Measurements from ENCODE around the gene TPCN2. TPM values are rescaled to one million over a fixed set of nuclear protein-coding genes. Genes with fewer than 3 reads are reported as not detected.

The TPCN2 gene
- total RNA-seq, 1 donor from 2014 or later, result 31.4 TPM

DNA sequence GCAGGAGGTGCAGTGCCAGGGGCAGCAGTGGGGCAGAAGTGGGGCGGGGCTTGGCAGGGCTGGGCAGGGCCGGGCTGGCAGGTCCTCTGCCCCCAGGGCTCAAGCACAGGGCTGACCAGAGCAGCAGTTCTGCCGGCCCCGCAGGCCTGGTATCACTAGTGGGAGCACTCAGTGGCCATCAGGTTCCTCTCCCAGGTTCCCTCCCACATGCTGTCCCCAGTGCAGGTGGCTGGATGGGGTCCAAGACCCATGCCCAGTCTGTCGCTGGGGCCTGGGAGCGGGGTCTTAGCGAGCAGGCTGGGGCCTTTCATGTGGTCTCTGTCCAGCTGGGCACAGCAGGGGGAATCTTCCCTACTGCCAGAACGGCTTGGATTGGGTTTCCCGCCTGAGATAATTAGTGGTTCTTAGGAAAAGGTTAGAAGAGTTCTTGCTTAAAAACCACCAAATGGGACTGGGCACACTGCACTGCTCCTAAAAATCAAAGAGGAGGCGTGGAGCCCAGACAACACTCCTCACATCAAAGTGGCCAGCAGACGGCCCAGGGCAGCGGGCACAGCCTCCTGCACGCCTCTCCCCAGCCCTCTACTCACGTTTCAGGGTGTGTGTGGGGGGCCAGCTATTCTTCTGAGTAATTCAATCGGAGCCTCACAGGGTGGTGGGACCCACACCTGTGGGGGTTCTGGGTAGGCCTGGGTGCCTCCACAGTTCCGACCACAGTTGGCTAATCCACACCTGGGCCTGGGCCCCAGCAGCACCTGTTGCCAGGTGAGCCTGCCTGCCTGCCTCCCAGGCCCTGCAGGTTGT lies 45.6 kb downstream of the TPCN2 start:
- no peak overlapping the region for H3K27ac Mint-ChIP-seq (ENCODE audit: unreplicated experiment)
- H3K4me1 Mint-ChIP-seq (ENCODE audit: unreplicated experiment), result peaks cover 8% of the 10 kb centered on the region
- H3K4me3 Mint-ChIP-seq (ENCODE audit: unreplicated experiment), result no peak overlapping the region
- DNase-seq (ENCODE audit: low spot score), result no peak
- TF ChIP-seq, protein P1, sequence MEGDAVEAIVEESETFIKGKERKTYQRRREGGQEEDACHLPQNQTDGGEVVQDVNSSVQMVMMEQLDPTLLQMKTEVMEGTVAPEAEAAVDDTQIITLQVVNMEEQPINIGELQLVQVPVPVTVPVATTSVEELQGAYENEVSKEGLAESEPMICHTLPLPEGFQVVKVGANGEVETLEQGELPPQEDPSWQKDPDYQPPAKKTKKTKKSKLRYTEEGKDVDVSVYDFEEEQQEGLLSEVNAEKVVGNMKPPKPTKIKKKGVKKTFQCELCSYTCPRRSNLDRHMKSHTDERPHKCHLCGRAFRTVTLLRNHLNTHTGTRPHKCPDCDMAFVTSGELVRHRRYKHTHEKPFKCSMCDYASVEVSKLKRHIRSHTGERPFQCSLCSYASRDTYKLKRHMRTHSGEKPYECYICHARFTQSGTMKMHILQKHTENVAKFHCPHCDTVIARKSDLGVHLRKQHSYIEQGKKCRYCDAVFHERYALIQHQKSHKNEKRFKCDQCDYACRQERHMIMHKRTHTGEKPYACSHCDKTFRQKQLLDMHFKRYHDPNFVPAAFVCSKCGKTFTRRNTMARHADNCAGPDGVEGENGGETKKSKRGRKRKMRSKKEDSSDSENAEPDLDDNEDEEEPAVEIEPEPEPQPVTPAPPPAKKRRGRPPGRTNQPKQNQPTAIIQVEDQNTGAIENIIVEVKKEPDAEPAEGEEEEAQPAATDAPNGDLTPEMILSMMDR (IDR thresholded peaks at IDR 0.05; ENCODE audit: unreplicated experiment), result no peak
- H3K9me3 Mint-ChIP-seq (ENCODE audit: unreplicated experiment), result peaks cover 3% of the 10 kb centered on the region
- H3K36me3 Mint-ChIP-seq (ENCODE audit: low read depth, unreplicated experiment), result peaks cover 27% of the 10 kb centered on the region
- peaks cover 2% of the 10 kb centered on the region for H3K27me3 Mint-ChIP-seq (ENCODE audit: unreplicated experiment)

GRCh38 chr11:69094915-69095290 lies 46.2 kb downstream of the TPCN2 start:
- Mint-ChIP-seq H3K4me1 (ENCODE audit: unreplicated experiment) (peaks cover 8% of the 10 kb centered on the region), H3K9me3 (ENCODE audit: unreplicated experiment) (peaks cover 3% of the 10 kb centered on the region)
- DNase-seq (ENCODE audit: low spot score), result no peak

DNA sequence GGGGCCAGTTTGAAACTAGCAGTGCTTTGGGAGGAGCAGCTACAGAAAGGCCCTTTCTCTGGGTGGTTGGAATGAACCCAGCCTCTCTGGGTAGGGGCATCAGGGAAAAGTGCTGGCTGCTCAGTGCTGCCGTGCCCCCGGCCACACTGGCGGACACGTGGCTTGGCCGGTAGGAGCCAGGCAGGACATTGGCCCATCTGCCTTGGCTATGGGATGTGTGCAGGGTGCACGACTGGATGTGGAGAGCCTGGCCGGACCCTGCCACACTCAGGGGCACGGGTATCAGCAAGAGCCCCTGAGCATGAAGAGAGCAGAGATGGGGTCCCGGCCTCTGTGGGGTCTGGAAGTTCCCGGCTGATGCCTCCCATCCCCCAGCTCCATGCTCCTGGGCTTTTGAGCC lies 46.6 kb downstream of the TPCN2 start:
- no peak for DNase-seq (ENCODE audit: low spot score)
- no peak overlapping the region for H3K27ac Mint-ChIP-seq (ENCODE audit: unreplicated experiment)
- H3K27me3 Mint-ChIP-seq (ENCODE audit: unreplicated experiment), result peaks cover 3% of the 10 kb centered on the region
- no peak overlapping the region for H3K4me3 Mint-ChIP-seq (ENCODE audit: unreplicated experiment)
- TF ChIP-seq, protein P1 (IDR thresholded peaks at IDR 0.05; ENCODE audit: unreplicated experiment), result no peak
- peaks cover 8% of the 10 kb centered on the region for H3K4me1 Mint-ChIP-seq (ENCODE audit: unreplicated experiment)
- H3K9me3 Mint-ChIP-seq (ENCODE audit: unreplicated experiment), result peaks cover 3% of the 10 kb centered on the region
- peaks cover 18% of the 10 kb centered on the region for H3K36me3 Mint-ChIP-seq (ENCODE audit: low read depth, unreplicated experiment)

More at GRCh38 chr11:69094915-69095290, 46.2 kb downstream of the TPCN2 start:
- Mint-ChIP-seq H3K27me3 (ENCODE audit: unreplicated experiment) (peaks cover 3% of the 10 kb centered on the region), H3K27ac (ENCODE audit: unreplicated experiment) (no peak overlapping the region), H3K4me3 (ENCODE audit: unreplicated experiment) (no peak overlapping the region), H3K36me3 (ENCODE audit: low read depth, unreplicated experiment) (peaks cover 22% of the 10 kb centered on the region)
- TF ChIP-seq, protein P1 (IDR thresholded peaks at IDR 0.05; ENCODE audit: unreplicated experiment), result no peak

DNA sequence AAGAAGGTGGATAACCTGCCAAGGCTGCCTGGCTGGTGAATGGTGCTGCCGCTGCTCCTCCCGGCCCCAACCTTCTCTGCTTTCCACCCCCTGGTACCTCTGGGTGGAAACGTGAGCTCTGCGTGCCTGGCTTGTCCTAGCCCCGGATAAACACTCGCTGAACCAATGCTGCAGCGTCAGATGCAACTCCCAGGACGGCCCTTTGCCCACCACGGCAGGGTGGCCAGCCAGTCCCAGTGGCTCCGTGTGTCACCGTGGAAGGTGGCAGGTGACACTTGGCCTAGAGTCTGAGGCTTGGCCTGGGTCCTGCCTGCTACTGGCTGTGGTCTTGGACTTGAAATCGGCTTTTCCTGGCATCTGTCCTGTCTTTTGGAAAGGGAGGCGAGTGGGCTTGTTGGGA lies 47.7 kb downstream of the TPCN2 start:
- Mint-ChIP-seq H3K4me3 (ENCODE audit: unreplicated experiment) (no peak overlapping the region), H3K27me3 (ENCODE audit: unreplicated experiment) (peaks cover 3% of the 10 kb centered on the region), H3K9me3 (ENCODE audit: unreplicated experiment) (peaks cover 3% of the 10 kb centered on the region), H3K27ac (ENCODE audit: unreplicated experiment) (no peak overlapping the region), H3K36me3 (ENCODE audit: low read depth, unreplicated experiment) (peaks cover 16% of the 10 kb centered on the region), H3K4me1 (ENCODE audit: unreplicated experiment) (peaks cover 8% of the 10 kb centered on the region)
- no peak for DNase-seq (ENCODE audit: low spot score)
- TF ChIP-seq, protein P1 (IDR thresholded peaks at IDR 0.05; ENCODE audit: unreplicated experiment), result no peak

DNA sequence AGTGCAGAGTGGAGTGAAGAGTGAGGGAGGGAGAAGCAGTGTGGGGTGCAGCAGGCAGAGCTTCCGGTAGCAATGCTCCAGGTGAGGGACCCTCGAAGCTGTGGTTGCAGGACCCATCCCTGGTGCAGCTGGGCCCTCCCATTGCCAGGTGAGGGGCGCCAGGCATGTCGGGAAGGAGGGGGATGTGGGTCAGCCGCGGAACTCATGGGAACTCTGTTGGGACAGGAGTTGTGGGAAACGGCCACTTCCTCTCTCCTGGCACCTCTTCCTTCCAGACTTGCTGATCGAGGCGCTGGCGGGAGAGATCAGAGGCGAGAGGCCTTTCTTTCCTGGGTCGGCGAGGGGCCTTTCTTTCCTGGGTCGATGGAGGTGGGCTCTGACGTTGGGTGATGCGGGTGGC lies 48.5 kb downstream of the TPCN2 start:
- TF ChIP-seq, protein P1 (IDR thresholded peaks at IDR 0.05; ENCODE audit: unreplicated experiment), result no peak
- Mint-ChIP-seq H3K27me3 (ENCODE audit: unreplicated experiment) (peaks cover 3% of the 10 kb centered on the region), H3K4me1 (ENCODE audit: unreplicated experiment) (peaks cover 8% of the 10 kb centered on the region), H3K9me3 (ENCODE audit: unreplicated experiment) (no peaks in the 10 kb centered on the region), H3K4me3 (ENCODE audit: unreplicated experiment) (no peak overlapping the region), H3K27ac (ENCODE audit: unreplicated experiment) (no peak overlapping the region), H3K36me3 (ENCODE audit: low read depth, unreplicated experiment) (peaks cover 9% of the 10 kb centered on the region)
- peak; percentile 32 for DNase-seq (ENCODE audit: low spot score)
